ENCODE measurements around the gene OARD1.

DNA sequence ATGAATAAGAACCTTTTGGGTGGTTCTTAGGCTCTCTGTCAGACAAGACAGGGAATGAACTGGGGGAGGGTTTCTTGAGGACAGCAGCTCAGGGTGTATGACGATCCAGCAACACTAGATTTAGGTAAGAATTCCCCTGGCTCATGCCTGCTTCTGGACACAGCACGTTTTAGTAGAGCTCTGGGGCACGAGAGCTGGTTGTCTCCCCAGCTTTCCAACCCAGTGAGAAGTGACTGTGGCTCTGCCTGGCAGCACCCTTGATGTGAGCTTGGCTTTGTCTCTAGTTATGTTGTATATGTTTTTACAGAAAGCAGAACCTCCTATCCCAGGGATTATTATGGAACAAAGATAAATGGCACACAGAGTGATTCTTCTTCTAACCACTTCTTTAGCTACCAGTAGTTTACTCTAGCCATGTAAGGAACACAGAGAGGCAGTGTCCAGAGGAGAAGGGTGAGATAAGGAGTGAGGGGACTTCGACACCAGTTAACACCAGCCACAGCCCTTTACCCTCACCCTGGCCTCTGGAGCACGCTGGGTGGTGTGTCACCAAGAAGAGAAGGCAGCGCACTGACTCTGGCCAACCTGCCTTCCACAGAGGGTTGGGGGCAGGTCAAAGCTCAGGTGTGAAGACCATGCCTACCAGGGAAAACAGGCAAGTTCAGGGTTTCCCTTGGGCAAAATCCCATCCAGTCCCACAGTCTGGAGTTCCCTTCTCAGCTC is 15.2 kb downstream of the OARD1 start:
- TF ChIP-seq POLR2A (IDR thresholded peaks at IDR 0.05), result peak; percentile 41 to 45
- TF ChIP-seq, protein P1, sequence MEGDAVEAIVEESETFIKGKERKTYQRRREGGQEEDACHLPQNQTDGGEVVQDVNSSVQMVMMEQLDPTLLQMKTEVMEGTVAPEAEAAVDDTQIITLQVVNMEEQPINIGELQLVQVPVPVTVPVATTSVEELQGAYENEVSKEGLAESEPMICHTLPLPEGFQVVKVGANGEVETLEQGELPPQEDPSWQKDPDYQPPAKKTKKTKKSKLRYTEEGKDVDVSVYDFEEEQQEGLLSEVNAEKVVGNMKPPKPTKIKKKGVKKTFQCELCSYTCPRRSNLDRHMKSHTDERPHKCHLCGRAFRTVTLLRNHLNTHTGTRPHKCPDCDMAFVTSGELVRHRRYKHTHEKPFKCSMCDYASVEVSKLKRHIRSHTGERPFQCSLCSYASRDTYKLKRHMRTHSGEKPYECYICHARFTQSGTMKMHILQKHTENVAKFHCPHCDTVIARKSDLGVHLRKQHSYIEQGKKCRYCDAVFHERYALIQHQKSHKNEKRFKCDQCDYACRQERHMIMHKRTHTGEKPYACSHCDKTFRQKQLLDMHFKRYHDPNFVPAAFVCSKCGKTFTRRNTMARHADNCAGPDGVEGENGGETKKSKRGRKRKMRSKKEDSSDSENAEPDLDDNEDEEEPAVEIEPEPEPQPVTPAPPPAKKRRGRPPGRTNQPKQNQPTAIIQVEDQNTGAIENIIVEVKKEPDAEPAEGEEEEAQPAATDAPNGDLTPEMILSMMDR (IDR thresholded peaks at IDR 0.05 in 4 of 5, conservative IDR thresholded peaks at IDR 0.05 in 1 of 5), result no peak
